HEK293 (cell line): ENCODE measurements around the gene AHCY.

Source experiments
- CTCF ChIA-PET: fragments of 350-600 bp; formaldehyde crosslinking; extraction: SDS; loops from one replicate; lab custom pipeline; 2021; ENCODE audit warnings: antibody characterized with exemption; lab: Yijun Ruan, JAX
- POLR2A ChIA-PET: fragments of 300-600 bp; formaldehyde crosslinking; extraction: SDS; loops from one replicate; lab custom pipeline; 2020; ENCODE audit warnings: antibody characterized with exemption, inconsistent platforms; lab: Yijun Ruan, JAX
- H3K27ac ChIP-seq: fragments of 200-500 bp; sonication (Bioruptor generic); 2 replicates; pipeline ENCODE4 v1.5.1; 2014; ENCODE audit warnings: low read depth, low read length, control low read depth, inconsistent platforms; ENCODE audit errors: extremely low read depth
- H3K36me3 ChIP-seq, 2 experiments: fragments of 200-500 bp in 1 of 2; sonication (Bioruptor generic) in 1 of 2; 1 replicate in 1 of 2; 2 replicates in 1 of 2; pipeline ENCODE4 v1.5.1; 2014 to 2017; ENCODE audit warnings: inconsistent platforms in 2 of 2, low read length in 2 of 2; ENCODE audit not compliant: control insufficient read depth in 2 of 2, insufficient read depth in 1 of 2
- H3K4me1 ChIP-seq: fragments of 200-500 bp; sonication (Bioruptor generic); 2 replicates; pipeline ENCODE4 v1.5.1; 2014; ENCODE audit warnings: mild to moderate bottlenecking, low read length, inconsistent platforms; ENCODE audit not compliant: control insufficient read depth, insufficient read depth
- H3K4me3 ChIP-seq: 2 replicates; pipeline ENCODE4 v1.5.1; 2011; ENCODE audit warnings: low read depth, mild to moderate bottlenecking, control low read depth, low read length, moderate library complexity
- H3K9me3 ChIP-seq: fragments of 200-500 bp; sonication (Bioruptor generic); 2 replicates; pipeline ENCODE4 v1.5.1; 2014; ENCODE audit warnings: low read depth, low read length, inconsistent platforms; ENCODE audit not compliant: control insufficient read depth, insufficient read depth
- CTCF ChIP-seq: fragments of 450-650 bp; formaldehyde crosslinking; IDR thresholded peaks from 2 replicates; pipeline ENCODE4 v1.5.1; 2016; ENCODE audit warnings: missing biosample characterization, missing genetic modification characterization
- GLI2 ChIP-seq: fragments of 450-650 bp; formaldehyde crosslinking; IDR thresholded peaks from 2 replicates; pipeline ENCODE4; 2017; ENCODE audit warnings: missing biosample characterization, missing genetic modification characterization, low read depth, borderline replicate concordance
- GLI4 ChIP-seq: fragments of 450-650 bp; formaldehyde crosslinking; IDR thresholded peaks from 2 replicates; pipeline ENCODE4 v1.5.1; 2016; ENCODE audit warnings: missing biosample characterization, missing genetic modification characterization
- GLIS2 ChIP-seq: fragments of 450-650 bp; formaldehyde crosslinking; IDR thresholded peaks from 2 replicates; pipeline ENCODE4 v1.5.1; 2016; ENCODE audit warnings: missing biosample characterization, missing genetic modification characterization
- HOXC10 ChIP-seq: sonication (generic); formaldehyde crosslinking; IDR thresholded peaks from 2 replicates; pipeline ENCODE4 v1.8.1; 2023; ENCODE audit warnings: mild to moderate bottlenecking, missing genetic modification reagents
- KLF1 ChIP-seq: fragments of 450-650 bp; formaldehyde crosslinking; IDR thresholded peaks from 2 replicates; pipeline ENCODE4 v1.5.1; 2016; ENCODE audit warnings: missing biosample characterization, missing genetic modification characterization
- KLF8 ChIP-seq: fragments of 450-650 bp; formaldehyde crosslinking; IDR thresholded peaks from 2 replicates; pipeline ENCODE4 v1.5.1; 2016; ENCODE audit warnings: missing biosample characterization, missing genetic modification characterization
- PRDM1 ChIP-seq: fragments of 450-650 bp; formaldehyde crosslinking; IDR thresholded peaks from 2 replicates; pipeline ENCODE4; 2016; ENCODE audit warnings: missing biosample characterization, missing genetic modification characterization
- SETDB1 ChIP-seq: IDR thresholded peaks from one replicate; pipeline ENCODE4 v1.6.1; 2017; ENCODE audit warnings: mild to moderate bottlenecking, low read length, moderate library complexity, mixed read lengths; ENCODE audit not compliant: insufficient read length
- SP3 ChIP-seq: fragments of 450-650 bp; formaldehyde crosslinking; IDR thresholded peaks from 2 replicates; pipeline ENCODE4 v1.5.1; 2016; ENCODE audit warnings: missing biosample characterization, missing genetic modification characterization
- TRIM28 ChIP-seq: IDR thresholded peaks from 2 replicates; pipeline ENCODE4 v1.6.1; 2011; ENCODE audit warnings: low read length, control low read depth, borderline replicate concordance
- YY1 ChIP-seq: fragments of 450-650 bp; formaldehyde crosslinking; IDR thresholded peaks from 2 replicates; pipeline ENCODE4 v1.5.1; 2018; ENCODE audit warnings: missing biosample characterization, missing genetic modification characterization
- YY2 ChIP-seq: fragments of 450-650 bp; formaldehyde crosslinking; IDR thresholded peaks from 2 replicates; pipeline ENCODE4 v1.5.1; 2016; ENCODE audit warnings: missing biosample characterization, missing genetic modification characterization
- ZBTB8A ChIP-seq: fragments of 450-650 bp; formaldehyde crosslinking; IDR thresholded peaks from 2 replicates; pipeline ENCODE4 v1.5.1; 2016; ENCODE audit warnings: missing biosample characterization, missing genetic modification characterization
- ZFP37 ChIP-seq: fragments of 450-650 bp; formaldehyde crosslinking; IDR thresholded peaks from 2 replicates; pipeline ENCODE4 v1.5.1; 2016; ENCODE audit warnings: missing biosample characterization, missing genetic modification characterization
- ZNF10 ChIP-seq: fragments of 450-650 bp; formaldehyde crosslinking; IDR thresholded peaks from 2 replicates; pipeline ENCODE4 v1.5.1; 2017; ENCODE audit warnings: missing biosample characterization, missing genetic modification characterization
- ZNF132 ChIP-seq: fragments of 450-650 bp; formaldehyde crosslinking; IDR thresholded peaks from 2 replicates; pipeline ENCODE4 v1.5.1; 2017; ENCODE audit warnings: missing biosample characterization, missing genetic modification characterization, borderline replicate concordance
- ZNF138 ChIP-seq: fragments of 450-650 bp; formaldehyde crosslinking; IDR thresholded peaks from 2 replicates; pipeline ENCODE4 v1.5.1; 2016; ENCODE audit warnings: missing biosample characterization, missing genetic modification characterization, borderline replicate concordance
- ZNF140 ChIP-seq: fragments of 450-650 bp; formaldehyde crosslinking; IDR thresholded peaks from 2 replicates; pipeline ENCODE4 v1.5.1; 2016; ENCODE audit warnings: missing biosample characterization, missing genetic modification characterization
- ZNF16 ChIP-seq: fragments of 450-650 bp; formaldehyde crosslinking; IDR thresholded peaks from 2 replicates; pipeline ENCODE4 v1.5.1; 2016; ENCODE audit warnings: low read depth, missing biosample characterization, missing genetic modification characterization
- ZNF362 ChIP-seq: fragments of 450-650 bp; formaldehyde crosslinking; IDR thresholded peaks from 2 replicates; pipeline ENCODE4 v1.5.1; 2016; ENCODE audit warnings: missing biosample characterization, missing genetic modification characterization
- ZNF366 ChIP-seq: fragments of 450-650 bp; formaldehyde crosslinking; conservative IDR thresholded peaks from 2 replicates; pipeline ENCODE4 v1.5.1; 2016; ENCODE audit warnings: missing biosample characterization, missing genetic modification characterization
- ZNF398 ChIP-seq: fragments of 450-650 bp; formaldehyde crosslinking; IDR thresholded peaks from 2 replicates; pipeline ENCODE4 v1.5.1; 2017; ENCODE audit warnings: missing biosample characterization, missing genetic modification characterization
- ZNF529 ChIP-seq: fragments of 450-650 bp; formaldehyde crosslinking; IDR thresholded peaks from 2 replicates; pipeline ENCODE4 v1.5.1; 2017; ENCODE audit warnings: missing genetic modification characterization, missing biosample characterization; ENCODE audit not compliant: insufficient replicate concordance
- ZNF544 ChIP-seq: fragments of 450-650 bp; formaldehyde crosslinking; IDR thresholded peaks from 2 replicates; pipeline ENCODE4 v1.5.0; 2017; ENCODE audit warnings: missing biosample characterization, missing genetic modification characterization
- ZNF626 ChIP-seq: fragments of 450-650 bp; sonication (Bioruptor Pico); formaldehyde crosslinking; IDR thresholded peaks from 2 replicates; pipeline ENCODE4 v1.5.1; 2018; ENCODE audit warnings: missing biosample characterization, missing genetic modification characterization, inconsistent platforms
- ZNF658 ChIP-seq: fragments of 450-650 bp; formaldehyde crosslinking; IDR thresholded peaks from 2 replicates; pipeline ENCODE4; 2016; ENCODE audit warnings: missing biosample characterization, missing genetic modification characterization
- ZNF707 ChIP-seq: fragments of 450-650 bp; formaldehyde crosslinking; IDR thresholded peaks from 2 replicates; pipeline ENCODE4 v1.5.1; 2016; ENCODE audit warnings: missing biosample characterization, missing genetic modification characterization
- ZNF768 ChIP-seq: fragments of 450-650 bp; formaldehyde crosslinking; IDR thresholded peaks from 2 replicates; pipeline ENCODE4 v1.5.1; 2018; ENCODE audit warnings: missing biosample characterization, mild to moderate bottlenecking, missing genetic modification characterization
- TF ChIP-seq, protein P1 (sequence below): fragments of 450-650 bp; formaldehyde crosslinking; IDR thresholded peaks from 2 replicates; pipeline ENCODE4 v1.5.1; 2016; ENCODE audit warnings: missing biosample characterization, missing genetic modification characterization
- TF ChIP-seq, protein P2 (sequence below): fragments of 450-650 bp; formaldehyde crosslinking; IDR thresholded peaks from 2 replicates; pipeline ENCODE4 v1.5.1; 2017; ENCODE audit warnings: missing biosample characterization, missing genetic modification characterization
- TF ChIP-seq, protein P3 (sequence below): fragments of 450-650 bp; formaldehyde crosslinking; IDR thresholded peaks from 2 replicates; pipeline ENCODE4 v1.5.1; 2016; ENCODE audit warnings: missing biosample characterization, missing genetic modification characterization

AHCY gene

DNA sequence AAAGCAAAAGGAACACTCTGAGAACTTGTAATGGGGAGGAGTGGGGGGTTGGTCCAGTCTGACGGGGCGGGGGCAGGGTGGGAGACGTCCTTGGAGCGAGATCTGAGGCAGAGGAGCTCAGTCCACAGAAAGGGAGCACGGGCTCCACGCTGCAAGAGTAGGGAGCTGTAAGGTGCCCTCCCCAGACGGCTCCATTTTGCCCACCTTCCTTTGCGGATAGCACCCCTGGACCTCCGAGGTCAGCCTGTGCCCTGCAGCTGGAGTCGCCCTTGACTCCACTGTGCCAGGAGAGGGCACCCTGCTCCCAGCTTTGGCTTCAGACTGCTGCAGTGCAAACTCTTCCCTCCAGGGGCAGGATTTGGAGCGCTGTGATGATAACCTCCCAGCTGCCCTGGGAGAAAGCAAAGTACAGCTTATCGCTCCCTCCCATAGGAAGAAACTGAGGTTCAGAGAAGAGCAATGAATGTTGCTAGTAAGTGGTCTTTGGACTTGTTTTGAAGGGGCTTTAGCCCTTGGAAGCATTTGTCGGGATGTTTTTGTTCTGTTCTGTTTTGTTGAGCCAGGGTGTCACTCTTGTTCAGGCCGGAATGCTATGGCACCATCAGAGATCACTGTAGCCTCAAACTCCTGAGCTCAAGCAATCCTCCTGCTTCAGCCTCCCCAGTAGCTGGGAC, 9.5 kb upstream of the AHCY start:
- no peak overlapping the region for H3K27ac ChIP-seq
- no peaks in the 10 kb centered on the region for H3K9me3 ChIP-seq
- peak overlapping the region; percentile 34 for H3K4me3 ChIP-seq
- no peaks in the 10 kb centered on the region for H3K36me3 ChIP-seq
- no peaks in the 10 kb centered on the region for H3K4me1 ChIP-seq
- ChIA-PET POLR2A (interaction anchor here (0.6 to 2.7 kb wide), 6 partner anchors 10 to 439 kb away, joined by 3 to 17 read pairs (median 10); partner anchors contain the start of genes AHCY, DYNLRB1 and ITCH), CTCF (interaction anchor here (0.5 to 5.0 kb wide), 94 partner anchors 8 to 547 kb away, joined by 3 to 116 read pairs (median 5); partner anchors contain the start of genes AHCY, DYNLRB1 and ITCH)
- TF ChIP-seq ZNF544 (tag by site-specific recombination): no peak
- no peak for TF ChIP-seq ZNF132 (tag by site-specific recombination)
- no peak for TF ChIP-seq GLI2 (tag by site-specific recombination)
- TF ChIP-seq ZNF398: no peak
- no peak for TF ChIP-seq ZNF768 (tag by site-specific recombination)
- no peak for TF ChIP-seq ZNF140 (tag by site-specific recombination)
- TF ChIP-seq, protein P1, sequence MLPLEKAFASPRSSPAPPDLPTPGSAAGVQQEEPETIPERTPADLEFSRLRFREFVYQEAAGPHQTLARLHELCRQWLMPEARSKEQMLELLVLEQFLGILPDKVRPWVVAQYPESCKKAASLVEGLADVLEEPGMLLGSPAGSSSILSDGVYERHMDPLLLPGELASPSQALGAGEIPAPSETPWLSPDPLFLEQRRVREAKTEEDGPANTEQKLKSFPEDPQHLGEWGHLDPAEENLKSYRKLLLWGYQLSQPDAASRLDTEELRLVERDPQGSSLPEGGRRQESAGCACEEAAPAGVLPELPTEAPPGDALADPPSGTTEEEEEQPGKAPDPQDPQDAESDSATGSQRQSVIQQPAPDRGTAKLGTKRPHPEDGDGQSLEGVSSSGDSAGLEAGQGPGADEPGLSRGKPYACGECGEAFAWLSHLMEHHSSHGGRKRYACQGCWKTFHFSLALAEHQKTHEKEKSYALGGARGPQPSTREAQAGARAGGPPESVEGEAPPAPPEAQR (tag by site-specific recombination): no peak
- TF ChIP-seq KLF1 (tag by site-specific recombination): peak; percentile 18; the same call in 1 of the 2 replicates
- peak; percentile 56; the same call in 1 of the 2 replicates for TF ChIP-seq ZBTB8A (tag by site-specific recombination)
- no peak for TF ChIP-seq YY1 (tag by site-specific recombination)
- TF ChIP-seq, protein P2, sequence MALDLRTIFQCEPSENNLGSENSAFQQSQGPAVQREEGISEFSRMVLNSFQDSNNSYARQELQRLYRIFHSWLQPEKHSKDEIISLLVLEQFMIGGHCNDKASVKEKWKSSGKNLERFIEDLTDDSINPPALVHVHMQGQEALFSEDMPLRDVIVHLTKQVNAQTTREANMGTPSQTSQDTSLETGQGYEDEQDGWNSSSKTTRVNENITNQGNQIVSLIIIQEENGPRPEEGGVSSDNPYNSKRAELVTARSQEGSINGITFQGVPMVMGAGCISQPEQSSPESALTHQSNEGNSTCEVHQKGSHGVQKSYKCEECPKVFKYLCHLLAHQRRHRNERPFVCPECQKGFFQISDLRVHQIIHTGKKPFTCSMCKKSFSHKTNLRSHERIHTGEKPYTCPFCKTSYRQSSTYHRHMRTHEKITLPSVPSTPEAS (tag by site-specific recombination): no peak
- no peak for TF ChIP-seq ZNF529
- TF ChIP-seq, protein P3, sequence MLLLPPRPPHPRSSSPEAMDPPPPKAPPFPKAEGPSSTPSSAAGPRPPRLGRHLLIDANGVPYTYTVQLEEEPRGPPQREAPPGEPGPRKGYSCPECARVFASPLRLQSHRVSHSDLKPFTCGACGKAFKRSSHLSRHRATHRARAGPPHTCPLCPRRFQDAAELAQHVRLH (tag by site-specific recombination): no peak
- peak; percentile 42 for TF ChIP-seq KLF8 (tag by site-specific recombination)
- no peak for TF ChIP-seq ZNF366 (tag by site-specific recombination)
- no peak for TF ChIP-seq ZNF658 (tag by site-specific recombination)
- no peak for TF ChIP-seq ZNF138
- no peak for TF ChIP-seq SP3 (tag by site-specific recombination)
- TF ChIP-seq ZNF707 (tag by site-specific recombination): no peak
- TF ChIP-seq GLIS2 (tag by site-specific recombination): no peak
- TF ChIP-seq HOXC10 (CRISPR knock-in tag): no peak
- 0 out of 2 replicates have a peak, but pooled peaks have one; percentile 50 for TF ChIP-seq ZNF362
- TF ChIP-seq PRDM1 (tag by site-specific recombination): no peak
- TF ChIP-seq ZNF10 (tag by site-specific recombination): no peak
- TF ChIP-seq GLI4 (tag by site-specific recombination): no peak
- no peak for TF ChIP-seq ZNF626
- no peak for TF ChIP-seq ZFP37 (tag by site-specific recombination)
- no peak for TF ChIP-seq YY2 (tag by site-specific recombination)
- no peak for TF ChIP-seq SETDB1
- TF ChIP-seq TRIM28: peak; percentile 53; the same call in 1 of the 2 replicates
- peak; percentile 100 for TF ChIP-seq CTCF
- no peak for TF ChIP-seq ZNF16 (tag by site-specific recombination)
